ENCODE measurements around the gene FHIT.

- TF ChIP-seq CTCF (IDR thresholded peaks at IDR 0.05) (no peak), POLR2A (IDR thresholded peaks at IDR 0.05) (no peak), POLR2AphosphoS5 (IDR thresholded peaks at IDR 0.05) (no peak)
Observed at GRCh38 chr3:60453326-60453725, 797.9 kb downstream of the FHIT start.

Data from suprapubic skin (tissue), 4 donors.